Stimulated activated CD4-positive, alpha-beta T cell treated with anti-CD3 and anti-CD28 coated beads, Interleukin-12 subunit alpha, Interleukin-12 subunit beta, amount 100 ng/mL, for 48 hours (primary cell): Measurements from ENCODE around the gene PMPCA.
"Not testable (repeated sequence)": the region's sequence is repeated elsewhere in the genome, so short reads cannot be mapped to it uniquely, and the experiment has no call there.

Experiments used
- DNase-seq, 3 donors: peaks; one replicate each; pipeline ENCODE4 v3.0.0-alpha.2; 2020; ENCODE audit warnings: low read depth in 2 of 3, low spot score in 1 of 3

PMPCA gene

GRCh38 chr9:136393531-136393930, 16.9 kb upstream of the PMPCA start:
- DNase-seq = no peak

- DNase-seq = no peak
Observed at GRCh38 chr9:136394312-136395019, 16.0 kb upstream of the PMPCA start.

GRCh38 chr9:136395020-136395340, 15.5 kb upstream of the PMPCA start:
- no peak for DNase-seq

DNA sequence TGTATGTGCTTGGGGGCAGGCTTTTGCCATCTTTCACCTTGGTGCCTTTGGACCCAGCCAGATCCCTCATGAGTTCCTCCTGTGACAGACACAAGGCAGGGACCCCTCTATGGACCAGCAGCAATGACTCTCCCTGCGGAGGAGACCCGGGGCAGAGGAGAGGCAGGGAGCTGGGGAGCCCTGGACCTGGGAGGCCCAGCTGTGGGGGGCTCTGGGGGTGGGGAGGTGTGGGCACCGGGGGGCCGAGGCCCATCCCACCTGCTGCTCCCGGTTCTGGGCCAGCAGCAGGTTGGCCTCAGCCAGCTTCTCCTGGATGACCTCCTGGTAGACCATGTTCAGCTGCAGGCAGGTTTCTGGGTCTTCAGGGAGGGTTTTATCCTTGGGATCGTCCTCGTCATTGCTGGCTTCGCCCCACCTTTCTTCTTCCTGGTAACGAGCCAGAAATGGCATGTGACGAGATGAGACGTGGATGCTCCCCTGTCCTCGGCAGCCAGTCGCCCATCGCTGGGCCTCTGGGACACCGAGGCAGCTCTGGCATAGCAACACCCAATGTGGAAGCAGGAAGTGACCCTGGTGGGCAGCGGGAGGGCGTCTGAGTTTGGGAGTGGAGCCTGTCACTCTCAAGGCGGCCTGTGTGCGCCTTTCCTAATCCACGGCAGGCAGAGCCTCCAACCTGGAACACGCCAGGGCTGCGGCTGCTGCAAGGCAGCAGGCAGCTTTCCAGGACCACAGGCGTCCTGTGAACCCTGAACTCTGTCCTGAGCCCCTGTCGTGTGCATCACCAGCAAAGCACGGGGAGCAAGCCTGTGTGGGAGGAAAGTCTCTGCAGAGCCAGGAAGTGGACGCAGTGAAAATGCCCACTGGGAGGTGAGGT, 14.9 kb upstream of the PMPCA start:
- DNase-seq = no peak

DNA sequence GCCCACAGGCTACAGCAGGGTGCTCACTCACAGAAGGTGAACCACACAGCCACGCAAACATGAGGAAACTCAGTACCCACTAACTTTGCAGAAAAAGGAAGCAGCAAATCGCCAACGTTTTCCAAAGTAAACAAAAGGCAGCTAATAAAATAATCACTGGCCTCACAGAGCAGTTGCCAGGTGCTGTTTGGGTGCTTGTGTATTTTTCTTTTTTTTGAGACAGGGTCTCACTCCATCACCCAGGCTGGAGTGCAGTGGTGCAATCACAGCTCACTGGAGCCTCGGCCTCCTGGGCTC, 14.3 kb upstream of the PMPCA start:
- no peak for DNase-seq

- DNase-seq = no peak
Observed at GRCh38 chr9:136397643-136398042, 12.8 kb upstream of the PMPCA start.

- no peak for DNase-seq
Observed at GRCh38 chr9:136398286-136398685, 12.2 kb upstream of the PMPCA start.

DNA sequence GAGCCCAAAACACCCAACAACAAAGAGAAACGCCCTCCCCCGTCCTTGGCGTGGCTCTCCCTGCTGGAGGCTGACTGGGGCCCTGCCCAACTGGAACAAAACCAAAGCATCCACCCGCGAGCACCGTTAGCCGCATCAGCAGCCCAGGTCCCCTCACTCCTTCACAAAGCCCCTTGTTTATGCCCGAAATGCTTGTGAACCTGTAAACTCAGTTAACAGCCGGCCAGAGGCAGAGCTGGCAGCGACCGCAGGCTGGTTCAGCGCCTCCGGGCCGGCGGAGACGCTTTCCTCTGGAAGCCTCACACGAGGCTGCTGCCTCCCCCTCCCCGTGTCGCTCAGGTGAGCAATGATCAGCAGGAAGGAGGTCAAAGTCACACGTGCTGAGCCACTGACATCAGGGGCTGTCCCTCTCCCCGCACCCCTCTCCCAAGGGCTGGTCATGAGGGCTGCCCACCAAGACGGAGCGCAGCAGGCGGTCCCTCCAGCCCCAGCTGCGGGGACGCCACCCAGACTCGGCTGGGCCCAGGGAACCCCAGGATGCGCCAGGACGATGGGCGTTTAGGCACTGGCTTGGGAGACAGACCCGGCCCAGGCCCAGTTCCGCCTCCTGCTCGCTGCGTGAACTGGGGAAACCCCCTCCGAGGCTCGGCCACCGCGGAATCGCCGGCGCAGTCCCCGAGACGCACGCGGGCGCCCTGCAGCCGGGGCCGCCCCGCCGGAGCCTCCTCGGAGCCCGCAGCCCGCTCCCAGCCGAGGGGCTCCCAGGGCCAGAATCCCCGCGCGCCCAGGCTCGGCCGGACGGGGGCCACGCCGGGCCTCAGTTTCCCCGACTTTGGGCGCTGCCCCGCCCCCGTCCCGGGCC, 11.1 kb upstream of the PMPCA start:
- DNase-seq = peak in 1 of 3 donors; percentile 46

GRCh38 chr9:136400038-136400834, 10.2 kb upstream of the PMPCA start, which contains the start of gene SNAPC4:
TSS of gene SNAPC4 (minus strand) at chr9:136400170. CDS start at chr9:136398428, 1,742 bp downstream.
- peak; percentile 75 to 85 (median 80) for DNase-seq

DNA sequence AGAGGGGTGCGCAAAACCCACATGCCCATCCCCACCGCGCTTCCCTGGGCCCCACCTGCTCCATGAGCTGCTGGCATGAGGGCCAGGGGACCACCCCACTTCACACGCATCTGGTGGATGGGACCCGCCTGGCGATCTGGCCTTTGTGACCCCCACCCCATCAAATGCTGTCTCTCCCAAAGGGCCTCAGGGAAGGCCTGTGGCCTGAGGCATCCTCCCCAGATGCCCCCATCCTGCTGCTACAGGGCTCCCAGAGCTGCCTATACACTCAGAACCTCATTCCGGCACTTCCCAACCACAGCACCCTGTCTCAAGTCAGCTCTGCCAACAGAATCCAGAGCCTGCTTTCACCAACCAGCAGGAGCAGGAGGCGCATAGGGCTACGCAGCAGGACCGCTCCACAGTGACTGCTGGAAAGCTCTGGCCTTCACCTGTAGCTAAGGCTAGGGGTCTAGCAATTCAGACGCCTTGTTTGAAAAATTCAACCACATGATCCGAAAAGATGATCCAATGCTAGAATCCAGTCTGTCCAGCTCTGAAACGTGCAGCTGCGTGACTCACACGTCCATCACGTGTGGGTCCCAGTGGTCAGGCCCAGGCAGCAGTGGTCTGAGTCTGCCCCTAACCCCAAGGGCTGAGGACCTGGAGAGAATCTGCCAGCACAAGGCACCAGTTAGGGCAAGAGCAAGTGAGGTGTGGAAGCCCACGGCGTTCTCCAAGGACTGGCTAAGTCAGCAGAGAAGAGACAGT, 9.1 kb upstream of the PMPCA start:
- no peak for DNase-seq

- DNase-seq = no peak
Observed at GRCh38 chr9:136402067-136402466, 8.4 kb upstream of the PMPCA start.

GRCh38 chr9:136403538-136403914, 6.9 kb upstream of the PMPCA start:
- DNase-seq = peak; percentile 56 to 69 (median 63)

- peak; percentile 31 to 42 (median 34) for DNase-seq
Observed at GRCh38 chr9:136403915-136404800, 6.3 kb upstream of the PMPCA start.

DNA sequence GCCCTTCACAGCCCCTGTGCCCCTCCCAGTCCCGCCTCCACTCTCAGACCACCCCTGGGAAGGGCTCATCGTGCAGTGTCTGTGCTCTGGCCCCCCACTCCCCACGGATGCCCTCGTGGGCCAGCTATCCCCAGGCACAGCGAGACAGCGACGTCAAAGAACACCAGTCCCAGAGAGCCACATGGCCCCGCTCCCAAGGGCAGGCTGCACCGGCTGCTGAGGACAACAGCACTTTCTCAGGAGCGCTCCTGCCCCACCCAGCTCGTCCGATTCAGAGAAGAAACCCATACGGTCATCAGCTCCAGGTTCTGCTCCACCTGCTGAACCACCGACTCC, 5.7 kb upstream of the PMPCA start:
- DNase-seq = no peak

DNA sequence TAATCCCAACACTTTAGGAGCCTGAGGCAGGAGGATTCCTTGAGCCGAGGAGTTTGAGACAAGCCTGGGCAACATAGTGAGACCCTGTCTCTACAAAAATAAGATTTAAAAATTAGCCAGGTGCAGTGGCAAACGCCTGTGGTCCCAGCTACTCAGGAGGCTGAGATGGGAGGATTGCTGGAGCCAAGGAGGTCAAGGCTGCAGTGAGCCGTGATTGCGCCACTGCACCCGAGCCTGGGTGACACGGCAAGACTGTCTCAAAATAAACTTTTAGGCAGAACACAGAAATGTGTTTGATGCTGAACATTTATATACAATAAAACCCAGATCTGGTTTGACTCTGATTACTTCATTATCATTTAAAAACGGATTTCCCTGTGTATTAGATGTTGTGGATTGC, 5.0 kb upstream of the PMPCA start:
- no peak for DNase-seq

GRCh38 chr9:136405904-136406303, 4.6 kb upstream of the PMPCA start:
- not testable (repeated sequence) for DNase-seq

DNA sequence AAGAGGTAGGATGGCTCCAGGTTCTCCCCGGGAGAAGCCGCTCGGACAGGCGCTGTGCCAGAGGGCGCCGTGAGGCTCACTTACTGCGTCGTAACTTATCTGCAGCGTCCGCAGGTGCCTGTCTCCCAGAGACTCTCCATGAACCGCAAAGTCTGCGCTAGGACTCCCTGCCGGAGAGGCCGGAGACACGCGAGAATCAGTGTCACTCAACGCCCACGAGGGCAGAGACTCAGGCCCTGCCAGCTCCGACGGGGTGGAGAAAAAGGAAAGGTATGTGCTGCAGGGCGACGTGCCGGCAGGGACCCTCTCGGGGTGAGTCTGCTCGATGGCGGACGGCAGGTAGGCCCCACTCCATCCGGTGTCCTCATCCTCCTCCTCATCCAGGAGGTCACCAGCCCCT, 3.4 kb upstream of the PMPCA start:
- DNase-seq = not testable (repeated sequence)

- no peak for DNase-seq
Observed at GRCh38 chr9:136407911-136408310, 2.5 kb upstream of the PMPCA start.
